Neuronal stem cell (in vitro differentiated cells): ENCODE data around the gene PLEKHO1.

Source experiments
- DNase-seq: peaks from one replicate; pipeline ENCODE4 v3.0.0-alpha.2; 2013; ENCODE audit warnings: low spot score
- H2AFZ ChIP-seq: one replicate; pipeline ENCODE4 v1.6.1; 2013; ENCODE audit warnings: mild to moderate bottlenecking, low read length, inconsistent platforms
- H2AK5ac ChIP-seq: 2 replicates; pipeline ENCODE4 v1.6.1; 2013; ENCODE audit warnings: low read depth, mild to moderate bottlenecking, inconsistent platforms, low read length, moderate library complexity, mixed read lengths
- H2BK120ac ChIP-seq: 2 replicates; pipeline ENCODE4 v1.6.1; 2013; ENCODE audit warnings: low read depth, mild to moderate bottlenecking, inconsistent platforms, low read length, moderate library complexity, mixed read lengths
- H2BK12ac ChIP-seq: one replicate; pipeline ENCODE4 v1.6.1; 2013; ENCODE audit warnings: low read length, inconsistent platforms
- H2BK15ac ChIP-seq: 2 replicates; pipeline ENCODE4 v1.6.1; 2013; ENCODE audit warnings: mild to moderate bottlenecking, low read length, inconsistent platforms, mixed read lengths
- H2BK5ac ChIP-seq: one replicate; pipeline ENCODE4 v1.6.1; 2013; ENCODE audit warnings: inconsistent platforms, mild to moderate bottlenecking, low read length, moderate library complexity
- H3K14ac ChIP-seq: one replicate; pipeline ENCODE4 v1.6.1; 2013; ENCODE audit warnings: low read length, inconsistent platforms
- H3K18ac ChIP-seq: 2 replicates; pipeline ENCODE4 v1.6.1; 2013; ENCODE audit warnings: low read length, inconsistent platforms
- H3K23ac ChIP-seq: 2 replicates; pipeline ENCODE4 v1.6.1; 2013; ENCODE audit warnings: low read depth, mild to moderate bottlenecking, mixed read lengths, low read length, inconsistent platforms; ENCODE audit not compliant: poor library complexity
- H3K27ac ChIP-seq: replicated peaks from 3 replicates; pipeline ENCODE4 v1.5.1; 2013; ENCODE audit warnings: low read length, inconsistent platforms
- H3K27me3 ChIP-seq, 3 experiments: 2 replicates each; pipeline ENCODE4 v1.6.1; 2013; ENCODE audit warnings: low read length in 3 of 3, mild to moderate bottlenecking in 2 of 3, inconsistent platforms in 1 of 3, low read depth in 1 of 3, mixed read lengths in 1 of 3, moderate library complexity in 1 of 3; ENCODE audit not compliant: control insufficient read depth in 3 of 3, insufficient read depth in 3 of 3
- H3K36me3 ChIP-seq, 2 donors: replicated peaks in 1 of 2; 2 replicates each; pipeline ENCODE4 v1.6.1; 2013; ENCODE audit warnings: low read length in 2 of 2; ENCODE audit not compliant: control insufficient read depth in 2 of 2, insufficient read depth in 2 of 2
- H3K4ac ChIP-seq: 2 replicates; pipeline ENCODE4 v1.6.1; 2013; ENCODE audit warnings: inconsistent platforms, mild to moderate bottlenecking, low read length, moderate library complexity
- H3K4me1 ChIP-seq, 2 donors: 1 replicate in 1 of 2; 2 replicates in 1 of 2; pipeline ENCODE4 v1.6.1; 2013; ENCODE audit warnings: low read length in 2 of 2, low read depth in 1 of 2; ENCODE audit not compliant: control insufficient read depth in 2 of 2, insufficient read depth in 1 of 2
- H3K4me2 ChIP-seq: one replicate; pipeline ENCODE4 v1.6.1; 2013; ENCODE audit warnings: mild to moderate bottlenecking, low read length, inconsistent platforms; ENCODE audit not compliant: insufficient read depth, poor library complexity, severe bottlenecking
- H3K4me3 ChIP-seq, 2 donors: 2 replicates each; pipeline ENCODE4 v1.5.1; 2013; ENCODE audit warnings: low read length in 2 of 2, mild to moderate bottlenecking in 2 of 2, inconsistent platforms in 1 of 2, moderate library complexity in 1 of 2
- H3K79me1 ChIP-seq: one replicate; pipeline ENCODE4 v1.6.1; 2013; ENCODE audit warnings: low read depth, mild to moderate bottlenecking, inconsistent platforms, low read length, moderate library complexity
- H3K9ac ChIP-seq: one replicate; pipeline ENCODE4 v1.6.1; 2013; ENCODE audit warnings: mild to moderate bottlenecking, low read depth, low read length, inconsistent platforms; ENCODE audit not compliant: poor library complexity
- H3K9me3 ChIP-seq, 2 donors: replicated peaks in 1 of 2; 2 replicates each; pipeline versions ENCODE3 to v1.6.1; 2013; ENCODE audit warnings: low read length in 2 of 2, mild to moderate bottlenecking in 2 of 2, inconsistent platforms in 1 of 2, low read depth in 1 of 2, mixed read lengths in 1 of 2, moderate library complexity in 1 of 2; ENCODE audit not compliant: control insufficient read depth in 2 of 2, insufficient read depth in 1 of 2
- H4K8ac ChIP-seq: one replicate; pipeline ENCODE4 v1.6.1; 2013; ENCODE audit warnings: low read depth, mild to moderate bottlenecking, inconsistent platforms, low read length, moderate library complexity
- H4K91ac ChIP-seq: one replicate; pipeline ENCODE4 v1.6.1; 2013; ENCODE audit warnings: low read length, low read depth, mild to moderate bottlenecking, inconsistent platforms; ENCODE audit not compliant: poor library complexity
- WGBS, 2 donors: extraction: QIAGEN DNeasy Blood & Tissue Kit; methylation state at CpG; one replicate each; pipeline ENCODE4 v1.1.7; 2013; ENCODE audit warnings: missing lambda C conversion rate in 2 of 2, mixed read lengths in 1 of 2; ENCODE audit not compliant: insufficient read length in 2 of 2, insufficient replicate concordance in 1 of 2; ENCODE audit errors: extremely low coverage in 2 of 2; 5-methylcytosine and 5-hydroxymethylcytosine counted together

PLEKHO1 gene

GRCh38 chr1:150110116-150110515 lies 39.6 kb upstream of the PLEKHO1 start:
- Histone ChIP-seq H3K4me2 (no peak overlapping the region), H3K18ac (no peak overlapping the region), H3K4me3 (no peak overlapping the region), H2BK15ac (no peak overlapping the region), H2BK120ac (no peak overlapping the region), H3K27ac (no peak overlapping the region), H3K23ac (no peak overlapping the region), H2AFZ (no peak overlapping the region), H2BK12ac (no peak overlapping the region), H2BK5ac (no peak overlapping the region), H3K9me3 (peaks cover 0 to 28% of the 10 kb centered on the region in 2 donors), H3K79me1 (no peaks in the 10 kb centered on the region), H3K36me3 (peaks cover 0 to 44% of the 10 kb centered on the region in 2 donors), H2AK5ac (no peak overlapping the region), H4K91ac (no peak overlapping the region), H3K4me1 (no peaks in the 10 kb centered on the region), H3K14ac (no peak overlapping the region), H3K4ac (no peak overlapping the region), H4K8ac (no peak overlapping the region), H3K27me3 (no peaks in the 10 kb centered on the region), H3K9ac (no peak overlapping the region)
- no peak for DNase-seq
- WGBS, 2 donors = no CpG with 5 or more reads among the region's 2 CpGs

- H2AFZ ChIP-seq = no peak overlapping the region
- no peak overlapping the region for H4K91ac ChIP-seq
- no peak overlapping the region for H2AK5ac ChIP-seq
- no peak overlapping the region for H3K4ac ChIP-seq
- H3K14ac ChIP-seq = no peak overlapping the region
- peaks cover 0 to 30% of the 10 kb centered on the region in 2 donors for H3K9me3 ChIP-seq
- H3K27me3 ChIP-seq = no peaks in the 10 kb centered on the region
- peaks cover 0 to 50% of the 10 kb centered on the region in 2 donors for H3K36me3 ChIP-seq
- H2BK12ac ChIP-seq = no peak overlapping the region
- no peak overlapping the region for H3K23ac ChIP-seq
- no peak overlapping the region for H3K4me3 ChIP-seq
- no peak overlapping the region for H3K18ac ChIP-seq
- no peak for DNase-seq
- no peak overlapping the region for H3K4me2 ChIP-seq
- no peak overlapping the region for H3K27ac ChIP-seq
- no peaks in the 10 kb centered on the region for H3K4me1 ChIP-seq
- no peaks in the 10 kb centered on the region for H3K79me1 ChIP-seq
- H3K9ac ChIP-seq = no peak overlapping the region
- no peak overlapping the region for H2BK120ac ChIP-seq
- no peak overlapping the region for H2BK15ac ChIP-seq
- WGBS, 2 donors = no CpG with 5 or more reads among the region's 5 CpGs
- no peak overlapping the region for H2BK5ac ChIP-seq
- no peak overlapping the region for H4K8ac ChIP-seq
These were observed 38.0 kb upstream of the PLEKHO1 start for GRCh38 chr1:150111670-150112069.

GRCh38 chr1:150115121-150115520 lies 34.6 kb upstream of the PLEKHO1 start:
- H4K8ac ChIP-seq = no peak overlapping the region
- no peak for DNase-seq
- H2BK12ac ChIP-seq = no peak overlapping the region
- H3K4ac ChIP-seq = no peak overlapping the region
- H3K27ac ChIP-seq = no peak overlapping the region
- peaks cover 0 to 30% of the 10 kb centered on the region in 2 donors for H3K9me3 ChIP-seq
- H3K4me1 ChIP-seq = no peaks in the 10 kb centered on the region
- H3K14ac ChIP-seq = no peak overlapping the region
- H2AK5ac ChIP-seq = no peak overlapping the region
- H3K27me3 ChIP-seq = no peaks in the 10 kb centered on the region
- H4K91ac ChIP-seq = no peak overlapping the region
- no peak overlapping the region for H2BK120ac ChIP-seq
- H3K9ac ChIP-seq = no peak overlapping the region
- H2AFZ ChIP-seq = no peak overlapping the region
- H3K18ac ChIP-seq = no peak overlapping the region
- H3K79me1 ChIP-seq = no peaks in the 10 kb centered on the region
- no peak overlapping the region for H3K4me2 ChIP-seq
- H2BK5ac ChIP-seq = no peak overlapping the region
- no CpG with 5 or more reads among the region's 1 CpG for WGBS, 2 donors
- H3K4me3 ChIP-seq = no peak overlapping the region
- H3K23ac ChIP-seq = no peak overlapping the region
- no peak overlapping the region for H2BK15ac ChIP-seq
- peaks cover 0 to 55% of the 10 kb centered on the region in 2 donors for H3K36me3 ChIP-seq

DNA sequence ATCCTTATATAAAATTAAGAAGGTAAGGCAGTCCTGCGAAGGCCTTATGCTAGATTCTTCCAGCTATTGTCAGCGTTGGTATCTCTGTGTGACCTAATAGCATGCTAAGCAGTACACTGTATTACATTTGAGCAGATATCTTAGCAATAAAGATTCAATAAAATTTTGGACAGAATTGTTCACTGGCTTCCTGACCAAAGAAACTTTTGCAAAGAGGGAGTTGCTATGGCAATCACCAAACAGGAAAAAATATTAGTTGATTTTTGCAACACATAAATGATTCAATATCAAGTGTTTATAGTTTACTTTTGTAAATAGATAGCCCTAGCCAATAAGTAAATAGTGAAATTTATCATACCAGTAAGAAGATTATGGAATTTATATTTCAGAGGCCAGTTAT lies 31.0 kb upstream of the PLEKHO1 start:
- H4K91ac ChIP-seq = no peak overlapping the region
- H3K79me1 ChIP-seq = no peaks in the 10 kb centered on the region
- H3K27ac ChIP-seq = no peak overlapping the region
- H2BK12ac ChIP-seq = no peak overlapping the region
- H3K27me3 ChIP-seq = no peaks in the 10 kb centered on the region
- no peak overlapping the region for H2BK120ac ChIP-seq
- no peak overlapping the region for H3K4me2 ChIP-seq
- peaks cover 2 to 38% of the 10 kb centered on the region in 2 donors for H3K36me3 ChIP-seq
- no peak overlapping the region for H2BK15ac ChIP-seq
- no CpG with 5 or more reads among the region's 2 CpGs for WGBS, 2 donors
- DNase-seq = no peak
- no peak overlapping the region for H3K18ac ChIP-seq
- H3K4me3 ChIP-seq = no peak overlapping the region
- no peaks in the 10 kb centered on the region for H3K4me1 ChIP-seq
- no peak overlapping the region for H2BK5ac ChIP-seq
- H2AFZ ChIP-seq = no peak overlapping the region
- H2AK5ac ChIP-seq = no peak overlapping the region
- peaks cover 0 to 22% of the 10 kb centered on the region in 2 donors for H3K9me3 ChIP-seq
- H3K4ac ChIP-seq = no peak overlapping the region
- no peak overlapping the region for H3K9ac ChIP-seq
- H3K14ac ChIP-seq = no peak overlapping the region
- no peak overlapping the region for H3K23ac ChIP-seq
- H4K8ac ChIP-seq = no peak overlapping the region
